ENCODE results near the gene PHKG2.

Gene PHKG2

GRCh38 chr16:30777591-30778297 lies 29.5 kb downstream of the PHKG2 start:
- DNase-seq = no peak

- no peak for DNase-seq
These were observed 30.5 kb downstream of the PHKG2 start for GRCh38 chr16:30778549-30779244.

- no peak for DNase-seq
These were observed 31.4 kb downstream of the PHKG2 start for GRCh38 chr16:30779596-30779995.

- DNase-seq = no peak
These were observed 31.8 kb downstream of the PHKG2 start for GRCh38 chr16:30780021-30780420.

- DNase-seq = no peak
These were observed 32.3 kb downstream of the PHKG2 start for GRCh38 chr16:30780549-30780948.

- no peak for DNase-seq
These were observed 34.5 kb downstream of the PHKG2 start for GRCh38 chr16:30782486-30783279.

- DNase-seq = no peak
These were observed 35.3 kb downstream of the PHKG2 start for GRCh38 chr16:30783280-30784109.

GRCh38 chr16:30784215-30784614 lies 36.0 kb downstream of the PHKG2 start:
- DNase-seq = no peak

GRCh38 chr16:30785126-30786106 lies 37.2 kb downstream of the PHKG2 start:
- no peak for DNase-seq

- DNase-seq = no peak
These were observed 38.1 kb downstream of the PHKG2 start for GRCh38 chr16:30786115-30786935.

- DNase-seq = peak; percentile 49
These were observed 38.8 kb downstream of the PHKG2 start, which contains the start of gene ZNF629 for GRCh38 chr16:30786936-30787612. TSS of gene ZNF629 (minus strand) at chr16:30787205. CDS start at chr16:30784482, 2,723 bp downstream.

GRCh38 chr16:30787613-30788378 lies 39.6 kb downstream of the PHKG2 start:
- DNase-seq = no peak

GRCh38 chr16:30793508-30794069 lies 45.4 kb downstream of the PHKG2 start:
- DNase-seq = no peak

- DNase-seq = no peak
These were observed 46.4 kb downstream of the PHKG2 start for GRCh38 chr16:30794634-30795033.

- no peak for DNase-seq
These were observed 49.6 kb downstream of the PHKG2 start for GRCh38 chr16:30797670-30798309.
